ENCODE measurements around the gene COASY.

GRCh38 chr17:42519546-42520491 lies 42.1 kb upstream of the COASY start:
- no peak for TF ChIP-seq EZH2 (IDR thresholded peaks at IDR 0.05; ENCODE audit: borderline replicate concordance, low read length)
- no peak for TF ChIP-seq CTCF (IDR thresholded peaks at IDR 0.05; ENCODE audit: low read length)

Measured in OCI-LY1 (cell line).